MM.1S (cell line): ENCODE measurements around the gene MED25.

ENCODE experiments used
- DNase-seq: peaks from one replicate; pipeline ENCODE4 v3.0.0-alpha.2; 2015
- H2AFZ ChIP-seq: fragments of 300-600 bp; sonication (generic); 2 replicates; pipeline ENCODE4 v1.6.0; 2016; ENCODE audit warnings: antibody characterized with exemption, low read length
- H3F3A ChIP-seq: fragments of 300-600 bp; sonication (generic); 2 replicates; pipeline ENCODE4 v1.6.1; 2016; ENCODE audit warnings: mild to moderate bottlenecking, antibody characterized with exemption, low read length, moderate library complexity, mixed read lengths; ENCODE audit not compliant: insufficient read depth
- H3K27ac ChIP-seq: fragments of 300-600 bp; sonication (generic); 2 replicates; pipeline ENCODE4 v1.5.1; 2016; ENCODE audit warnings: mild to moderate bottlenecking, low read length
- H3K27me3 ChIP-seq: fragments of 300-600 bp; sonication (generic); replicated peaks from 2 replicates; pipeline ENCODE4 v1.6.0; 2016; ENCODE audit warnings: low read length; ENCODE audit not compliant: insufficient read depth
- H3K36me3 ChIP-seq: fragments of 300-600 bp; sonication (generic); replicated peaks from 2 replicates; pipeline ENCODE4 v1.6.1; 2016; ENCODE audit warnings: mild to moderate bottlenecking, low read length, mixed read lengths; ENCODE audit not compliant: insufficient read depth
- H3K4me1 ChIP-seq: fragments of 300-600 bp; sonication (generic); 2 replicates; pipeline ENCODE4 v1.6.1; 2016; ENCODE audit warnings: low read length, mixed read lengths
- H3K4me2 ChIP-seq: fragments of 300-600 bp; sonication (generic); 2 replicates; pipeline ENCODE4 v1.6.0; 2016; ENCODE audit warnings: low read depth, low read length
- H3K4me3 ChIP-seq: fragments of 300-600 bp; sonication (generic); 2 replicates; pipeline ENCODE4 v1.5.1; 2016; ENCODE audit warnings: low read length, mixed read lengths
- H3K79me2 ChIP-seq: fragments of 300-600 bp; sonication (generic); 2 replicates; pipeline ENCODE4 v1.6.1; 2016; ENCODE audit warnings: mixed run types, low read length, mixed read lengths
- H3K9ac ChIP-seq: fragments of 300-600 bp; sonication (generic); 2 replicates; pipeline ENCODE4 v1.6.1; 2016; ENCODE audit warnings: low read length, mixed read lengths
- H3K9me2 ChIP-seq: fragments of 300-600 bp; sonication (generic); replicated peaks from 2 replicates; pipeline ENCODE4 v1.6.1; 2016; ENCODE audit warnings: mild to moderate bottlenecking, low read length, mixed read lengths; ENCODE audit not compliant: insufficient read depth
- H3K9me3 ChIP-seq: fragments of 300-600 bp; sonication (generic); replicated peaks from 2 replicates; pipeline ENCODE4 v1.6.1; 2016; ENCODE audit warnings: mild to moderate bottlenecking, low read length, mixed read lengths; ENCODE audit not compliant: insufficient read depth
- H4K20me1 ChIP-seq: fragments of 300-600 bp; sonication (generic); 2 replicates; pipeline ENCODE4 v1.6.1; 2016; ENCODE audit warnings: mild to moderate bottlenecking, low read length, moderate library complexity, mixed read lengths; ENCODE audit not compliant: insufficient read depth
- EZH2 ChIP-seq: fragments of 300-600 bp; sonication (generic); optimal IDR thresholded peaks from 2 replicates; pipeline ENCODE3; 2017; ENCODE audit warnings: low read depth, mild to moderate bottlenecking, antibody characterized with exemption, low read length, mixed read lengths
- EZH2phosphoT487 ChIP-seq: fragments of 300-600 bp; sonication (generic); IDR thresholded peaks from 2 replicates; pipeline ENCODE4 v1.6.1; 2018; ENCODE audit warnings: antibody characterized with exemption, low read length
- TF ChIP-seq, protein P1 (sequence below): fragments of 300-600 bp; sonication (generic); IDR thresholded peaks from 2 replicates; pipeline ENCODE4 v1.5.1; 2016; ENCODE audit warnings: antibody characterized with exemption, low read length, mixed read lengths

Gene MED25

DNA sequence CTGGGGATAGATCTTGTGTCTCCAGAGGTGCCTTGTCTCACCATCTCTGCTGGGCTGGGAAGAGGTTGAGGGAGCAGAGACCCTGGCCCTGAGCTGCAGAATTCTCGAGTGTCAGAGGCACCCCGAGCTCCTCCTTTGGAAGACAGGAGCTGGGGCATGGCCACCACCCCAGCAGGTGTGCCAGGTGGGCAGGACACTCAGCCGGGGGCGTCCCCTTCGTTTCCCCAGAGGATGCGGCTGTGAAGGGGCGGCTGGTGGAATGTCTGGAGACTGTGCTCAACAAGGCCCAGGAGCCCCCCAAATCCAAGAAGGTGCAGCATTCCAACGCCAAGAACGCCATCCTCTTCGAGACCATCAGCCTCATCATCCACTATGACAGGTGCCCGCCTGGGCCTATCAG is 19.5 kb upstream of the MED25 start:
- Histone ChIP-seq H3K79me2 (no peaks in the 10 kb centered on the region), H3K4me1 (no peaks in the 10 kb centered on the region)

DNA sequence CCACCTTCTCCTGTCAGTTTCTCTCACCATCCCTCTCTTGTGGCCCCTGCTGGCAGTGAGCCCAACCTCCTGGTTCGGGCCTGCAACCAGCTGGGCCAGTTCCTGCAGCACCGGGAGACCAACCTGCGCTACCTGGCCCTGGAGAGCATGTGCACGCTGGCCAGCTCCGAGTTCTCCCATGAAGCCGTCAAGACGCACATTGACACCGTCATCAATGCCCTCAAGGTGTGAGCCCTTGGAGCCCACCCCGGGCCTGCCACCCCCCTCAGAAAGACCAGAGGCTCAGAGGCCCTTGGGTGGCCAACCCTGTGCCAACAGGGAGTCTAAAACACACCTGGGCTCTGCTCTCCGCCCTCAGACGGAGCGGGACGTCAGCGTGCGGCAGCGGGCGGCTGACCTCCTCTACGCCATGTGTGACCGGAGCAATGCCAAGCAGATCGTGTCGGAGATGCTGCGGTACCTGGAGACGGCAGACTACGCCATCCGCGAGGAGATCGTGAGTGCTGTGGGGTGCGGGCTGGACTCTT is 18.8 kb upstream of the MED25 start:
- Histone ChIP-seq H3F3A (no peaks in the 10 kb centered on the region), H3K9me3 (no peaks in the 10 kb centered on the region), H3K9me2 (no peaks in the 10 kb centered on the region), H3K4me3 (no peak overlapping the region), H3K27me3 (no peaks in the 10 kb centered on the region), H3K27ac (no peak overlapping the region), H4K20me1 (no peaks in the 10 kb centered on the region), H3K4me1 (no peaks in the 10 kb centered on the region), H3K79me2 (no peaks in the 10 kb centered on the region), H3K36me3 (no peaks in the 10 kb centered on the region), H2AFZ (no peak overlapping the region), H3K9ac (no peak overlapping the region), H3K4me2 (no peak overlapping the region)
- DNase-seq: no peak
- TF ChIP-seq EZH2phosphoT487 (no peak), EZH2 (no peak)
- TF ChIP-seq, protein P1, sequence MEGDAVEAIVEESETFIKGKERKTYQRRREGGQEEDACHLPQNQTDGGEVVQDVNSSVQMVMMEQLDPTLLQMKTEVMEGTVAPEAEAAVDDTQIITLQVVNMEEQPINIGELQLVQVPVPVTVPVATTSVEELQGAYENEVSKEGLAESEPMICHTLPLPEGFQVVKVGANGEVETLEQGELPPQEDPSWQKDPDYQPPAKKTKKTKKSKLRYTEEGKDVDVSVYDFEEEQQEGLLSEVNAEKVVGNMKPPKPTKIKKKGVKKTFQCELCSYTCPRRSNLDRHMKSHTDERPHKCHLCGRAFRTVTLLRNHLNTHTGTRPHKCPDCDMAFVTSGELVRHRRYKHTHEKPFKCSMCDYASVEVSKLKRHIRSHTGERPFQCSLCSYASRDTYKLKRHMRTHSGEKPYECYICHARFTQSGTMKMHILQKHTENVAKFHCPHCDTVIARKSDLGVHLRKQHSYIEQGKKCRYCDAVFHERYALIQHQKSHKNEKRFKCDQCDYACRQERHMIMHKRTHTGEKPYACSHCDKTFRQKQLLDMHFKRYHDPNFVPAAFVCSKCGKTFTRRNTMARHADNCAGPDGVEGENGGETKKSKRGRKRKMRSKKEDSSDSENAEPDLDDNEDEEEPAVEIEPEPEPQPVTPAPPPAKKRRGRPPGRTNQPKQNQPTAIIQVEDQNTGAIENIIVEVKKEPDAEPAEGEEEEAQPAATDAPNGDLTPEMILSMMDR: no peak

More for the DNA sequence above, 19.5 kb upstream of the MED25 start:
- no peak overlapping the region for H3K4me3 ChIP-seq
- no peaks in the 10 kb centered on the region for H3K9me2 ChIP-seq
- H3F3A ChIP-seq: no peaks in the 10 kb centered on the region
- DNase-seq: no peak
- TF ChIP-seq EZH2phosphoT487 (no peak), EZH2 (no peak)
- TF ChIP-seq, protein P1: no peak
- no peaks in the 10 kb centered on the region for H3K36me3 ChIP-seq
- H4K20me1 ChIP-seq: no peaks in the 10 kb centered on the region
- H2AFZ ChIP-seq: no peak overlapping the region
- H3K27me3 ChIP-seq: no peaks in the 10 kb centered on the region
- H3K9ac ChIP-seq: no peak overlapping the region
- H3K27ac ChIP-seq: no peak overlapping the region
- H3K9me3 ChIP-seq: no peaks in the 10 kb centered on the region
- H3K4me2 ChIP-seq: no peak overlapping the region

DNA sequence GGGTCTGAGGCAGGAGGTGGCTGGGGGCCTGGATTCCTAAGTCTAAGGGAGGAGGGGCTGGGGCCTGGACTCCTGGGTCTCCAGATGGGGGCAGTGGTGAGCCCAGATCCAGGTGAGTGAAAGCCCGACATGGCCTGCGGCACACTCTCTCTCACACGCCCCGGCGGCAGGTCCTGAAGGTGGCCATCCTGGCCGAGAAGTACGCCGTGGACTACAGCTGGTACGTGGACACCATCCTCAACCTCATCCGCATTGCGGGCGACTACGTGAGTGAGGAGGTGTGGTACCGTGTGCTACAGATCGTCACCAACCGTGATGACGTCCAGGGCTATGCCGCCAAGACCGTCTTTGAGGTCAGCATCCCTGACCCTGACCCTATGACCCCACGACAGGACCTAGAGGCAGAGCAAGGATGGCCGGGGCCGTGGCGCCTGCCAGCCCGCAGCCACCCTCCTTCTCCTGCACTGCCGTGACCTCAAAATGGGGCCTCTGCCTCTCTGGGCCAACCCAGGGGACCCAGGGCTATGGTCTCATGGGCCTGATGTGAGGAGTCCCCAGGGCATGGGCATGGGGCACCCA is 18.2 kb upstream of the MED25 start:
- H3K4me1 ChIP-seq: no peaks in the 10 kb centered on the region
- H2AFZ ChIP-seq: no peak overlapping the region
- no peaks in the 10 kb centered on the region for H3K79me2 ChIP-seq
- TF ChIP-seq EZH2 (no peak), EZH2phosphoT487 (no peak)
- TF ChIP-seq, protein P1: no peak
- H3K36me3 ChIP-seq: no peaks in the 10 kb centered on the region
- no peak overlapping the region for H3K27ac ChIP-seq
- no peak overlapping the region for H3K4me3 ChIP-seq
- H3F3A ChIP-seq: no peaks in the 10 kb centered on the region
- DNase-seq: no peak
- no peaks in the 10 kb centered on the region for H4K20me1 ChIP-seq
- H3K9ac ChIP-seq: no peak overlapping the region
- no peaks in the 10 kb centered on the region for H3K27me3 ChIP-seq
- H3K4me2 ChIP-seq: no peak overlapping the region
- H3K9me2 ChIP-seq: no peaks in the 10 kb centered on the region
- no peaks in the 10 kb centered on the region for H3K9me3 ChIP-seq
